ENCODE results near the gene KRT82. TPM values are rescaled to one million over a fixed set of nuclear protein-coding genes. Genes with fewer than 3 reads are reported as not detected.
"Not testable (repeated sequence)": the region's sequence is repeated elsewhere in the genome, so short reads cannot be mapped to it uniquely, and the experiment has no call there.

Gene KRT82
- total and polyA plus RNA-seq, 4 experiments from 2014 or later = not detected

GRCh38 chr12:52415870-52416750, 10.0 kb upstream of the KRT82 start:
- no peaks in the 10 kb centered on the region for H3K9me3 ChIP-seq (ENCODE audit: control insufficient read depth in 1 of 2, low read length in 2 of 2)
- CTCF ChIA-PET (ENCODE audit: partially characterized antibody) = no interaction called here

GRCh38 chr12:52414936-52415335, 8.8 kb upstream of the KRT82 start:
- no peak overlapping the region for H3K4me3 ChIP-seq (ENCODE audit: low read length in 2 of 2)
- H3K27me3 ChIP-seq (ENCODE audit: insufficient read depth, low read length) = no peaks in the 10 kb centered on the region
- CTCF ChIA-PET (ENCODE audit: partially characterized antibody) = no interaction called here
- no peaks in the 10 kb centered on the region for H3K9me3 ChIP-seq (ENCODE audit: control insufficient read depth in 1 of 2, low read length in 2 of 2)
- H3K9me3 Mint-ChIP-seq = peaks cover 0 to 2% (median 0%) of the 10 kb centered on the region in 8 donors
- H3K27ac Mint-ChIP-seq = no peak overlapping the region
- H3K27ac ChIP-seq (ENCODE audit: low read depth, low read length) = no peak overlapping the region
- DNase-seq = no peak
- POLR2A ChIA-PET (ENCODE audit: partially characterized antibody) = no interaction called here
- H3K36me3 ChIP-seq (ENCODE audit: insufficient read depth, low read length) = no peaks in the 10 kb centered on the region
- no peaks in the 10 kb centered on the region for H3K36me3 Mint-ChIP-seq
- H3K27me3 Mint-ChIP-seq = peaks cover 2 to 28% of the 10 kb centered on the region in 2 donors
- no peaks in the 10 kb centered on the region for H3K4me1 ChIP-seq (ENCODE audit: insufficient read depth, low read length)
- intact Hi-C loops (cut with micrococcal nuclease) = no loop called here
- no peak overlapping the region for H3K4me3 Mint-ChIP-seq
- H3K4me1 Mint-ChIP-seq = no peaks in the 10 kb centered on the region

More at GRCh38 chr12:52415870-52416750, 10.0 kb upstream of the KRT82 start:
- Mint-ChIP-seq H3K4me1 (peaks cover 0 to 1% (median 0%) of the 10 kb centered on the region in 4 donors), H3K27me3 (peaks cover 2 to 30% of the 10 kb centered on the region in 2 donors), H3K36me3 (no peaks in the 10 kb centered on the region), H3K27ac (no peak overlapping the region), H3K4me3 (no peak overlapping the region), H3K9me3 (peaks cover 0 to 2% (median 0%) of the 10 kb centered on the region in 8 donors)
- no peaks in the 10 kb centered on the region for H3K27me3 ChIP-seq (ENCODE audit: insufficient read depth, low read length)
- no peaks in the 10 kb centered on the region for H3K4me1 ChIP-seq (ENCODE audit: insufficient read depth, low read length)
- no peak overlapping the region for H3K4me3 ChIP-seq (ENCODE audit: low read length in 2 of 2)
- intact Hi-C loops (cut with micrococcal nuclease) = no loop called here
- DNase-seq = no peak
- H3K36me3 ChIP-seq (ENCODE audit: insufficient read depth, low read length) = no peaks in the 10 kb centered on the region
- H3K27ac ChIP-seq (ENCODE audit: low read depth, low read length) = no peak overlapping the region
- POLR2A ChIA-PET (ENCODE audit: partially characterized antibody) = no interaction called here

GRCh38 chr12:52413782-52414345, 7.7 kb upstream of the KRT82 start:
- peaks cover 0 to 2% (median 0%) of the 10 kb centered on the region in 8 donors for H3K9me3 Mint-ChIP-seq
- no peak overlapping the region for H3K4me3 ChIP-seq (ENCODE audit: low read length in 2 of 2)
- no peaks in the 10 kb centered on the region for H3K9me3 ChIP-seq (ENCODE audit: control insufficient read depth in 1 of 2, low read length in 2 of 2)
- no peak overlapping the region for H3K4me3 Mint-ChIP-seq
- no peak overlapping the region for H3K27ac Mint-ChIP-seq
- ChIA-PET POLR2A (ENCODE audit: partially characterized antibody) (no interaction called here), CTCF (ENCODE audit: partially characterized antibody) (interaction anchor here (0.6 kb wide), 1 partner anchor 469 kb away, joined by 3 read pairs; no protein-coding TSS in a partner anchor)
- no peaks in the 10 kb centered on the region for H3K4me1 Mint-ChIP-seq
- no peaks in the 10 kb centered on the region for H3K36me3 ChIP-seq (ENCODE audit: insufficient read depth, low read length)
- H3K27ac ChIP-seq (ENCODE audit: low read depth, low read length) = no peak overlapping the region
- no peak for DNase-seq
- H3K27me3 Mint-ChIP-seq = peaks cover 2 to 26% of the 10 kb centered on the region in 2 donors
- no peaks in the 10 kb centered on the region for H3K4me1 ChIP-seq (ENCODE audit: insufficient read depth, low read length)
- no peaks in the 10 kb centered on the region for H3K36me3 Mint-ChIP-seq
- intact Hi-C loops (cut with micrococcal nuclease) = no loop called here
- H3K27me3 ChIP-seq (ENCODE audit: insufficient read depth, low read length) = no peaks in the 10 kb centered on the region

- DNase-seq = no peak
- Mint-ChIP-seq H3K27me3 (peaks cover 5 to 30% of the 10 kb centered on the region in 2 donors), H3K4me3 (no peak overlapping the region), H3K27ac (no peak overlapping the region), H3K36me3 (no peaks in the 10 kb centered on the region), H3K4me1 (no peaks in the 10 kb centered on the region), H3K9me3 (peaks cover 0 to 2% (median 0%) of the 10 kb centered on the region in 8 donors)
- intact Hi-C loops (cut with micrococcal nuclease) = no loop called here
- no peaks in the 10 kb centered on the region for H3K9me3 ChIP-seq (ENCODE audit: control insufficient read depth in 1 of 2, low read length in 2 of 2)
- no peak overlapping the region for H3K27ac ChIP-seq (ENCODE audit: low read depth, low read length)
- H3K4me1 ChIP-seq (ENCODE audit: insufficient read depth, low read length) = no peaks in the 10 kb centered on the region
- ChIA-PET CTCF (ENCODE audit: partially characterized antibody) (interaction anchor here (0.6 kb wide), 1 partner anchor 293 kb away, joined by 3 read pairs; no protein-coding TSS in a partner anchor), POLR2A (ENCODE audit: partially characterized antibody) (no interaction called here)
- H3K36me3 ChIP-seq (ENCODE audit: insufficient read depth, low read length) = no peaks in the 10 kb centered on the region
- H3K4me3 ChIP-seq (ENCODE audit: low read length in 2 of 2) = no peak overlapping the region
- no peaks in the 10 kb centered on the region for H3K27me3 ChIP-seq (ENCODE audit: insufficient read depth, low read length)
Observed at GRCh38 chr12:52413202-52413601, 7.1 kb upstream of the KRT82 start.

- DNase-seq = no peak
- Mint-ChIP-seq H3K4me1 (no peaks in the 10 kb centered on the region), H3K9me3 (peaks cover 0 to 2% (median 0%) of the 10 kb centered on the region in 8 donors), H3K27ac (no peak overlapping the region), H3K27me3 (peaks cover 6 to 30% of the 10 kb centered on the region in 2 donors), H3K36me3 (no peaks in the 10 kb centered on the region), H3K4me3 (no peak overlapping the region)
- H3K27me3 ChIP-seq (ENCODE audit: insufficient read depth, low read length) = no peaks in the 10 kb centered on the region
- no peak overlapping the region for H3K4me3 ChIP-seq (ENCODE audit: low read length in 2 of 2)
- no peaks in the 10 kb centered on the region for H3K36me3 ChIP-seq (ENCODE audit: insufficient read depth, low read length)
- CTCF ChIA-PET (ENCODE audit: partially characterized antibody) = no interaction called here
- H3K9me3 ChIP-seq (ENCODE audit: control insufficient read depth in 1 of 2, low read length in 2 of 2) = no peaks in the 10 kb centered on the region
- intact Hi-C loops (cut with micrococcal nuclease) = no loop called here
- H3K4me1 ChIP-seq (ENCODE audit: insufficient read depth, low read length) = no peaks in the 10 kb centered on the region
- POLR2A ChIA-PET (ENCODE audit: partially characterized antibody) = no interaction called here
- no peak overlapping the region for H3K27ac ChIP-seq (ENCODE audit: low read depth, low read length)
Observed at GRCh38 chr12:52411815-52412214, 5.7 kb upstream of the KRT82 start.

- DNase-seq; H3K4me1 ChIP-seq (ENCODE audit: insufficient read depth, low read length); H3K36me3 Mint-ChIP-seq; H3K36me3 ChIP-seq (ENCODE audit: insufficient read depth, low read length); H3K4me1 Mint-ChIP-seq; H3K9me3 ChIP-seq (ENCODE audit: control insufficient read depth in 1 of 2, low read length in 2 of 2); H3K27me3 ChIP-seq (ENCODE audit: insufficient read depth, low read length); CTCF ChIA-PET (ENCODE audit: partially characterized antibody); H3K4me3 ChIP-seq (ENCODE audit: low read length in 2 of 2); H3K27ac Mint-ChIP-seq; intact Hi-C loops (cut with micrococcal nuclease); H3K9me3 Mint-ChIP-seq; H3K27ac ChIP-seq (ENCODE audit: low read depth, low read length); H3K4me3 Mint-ChIP-seq; POLR2A ChIA-PET (ENCODE audit: partially characterized antibody): not testable (repeated sequence)
- peaks cover 6 to 26% of the 10 kb centered on the region in 2 donors for H3K27me3 Mint-ChIP-seq
Observed at GRCh38 chr12:52410589-52411248, 4.6 kb upstream of the KRT82 start.

GRCh38 chr12:52407918-52408317, 1.8 kb upstream of the KRT82 start:
- intact Hi-C loops (cut with micrococcal nuclease) = no loop called here
- Histone ChIP-seq H3K4me1 (ENCODE audit: insufficient read depth, low read length) (no peaks in the 10 kb centered on the region), H3K4me3 (ENCODE audit: low read length in 2 of 2) (no peak overlapping the region), H3K27ac (ENCODE audit: low read depth, low read length) (no peak overlapping the region), H3K36me3 (ENCODE audit: insufficient read depth, low read length) (no peaks in the 10 kb centered on the region), H3K27me3 (ENCODE audit: insufficient read depth, low read length) (no peaks in the 10 kb centered on the region), H3K9me3 (ENCODE audit: control insufficient read depth in 1 of 2, low read length in 2 of 2) (no peaks in the 10 kb centered on the region)
- H3K9me3 Mint-ChIP-seq = no peaks in the 10 kb centered on the region
- H3K27me3 Mint-ChIP-seq = peaks cover 5 to 14% of the 10 kb centered on the region in 2 donors
- no peak overlapping the region for H3K27ac Mint-ChIP-seq
- no peaks in the 10 kb centered on the region for H3K4me1 Mint-ChIP-seq
- POLR2A ChIA-PET (ENCODE audit: partially characterized antibody) = no interaction called here
- no peak overlapping the region for H3K4me3 Mint-ChIP-seq
- H3K36me3 Mint-ChIP-seq = no peaks in the 10 kb centered on the region
- no peak for DNase-seq
- CTCF ChIA-PET (ENCODE audit: partially characterized antibody) = no interaction called here

Measured in CD4-positive, alpha-beta memory T cell (primary cell).